Activated T-cell treated with anti-CD3 and anti-CD28 coated beads, Interleukin-2, amount 50 U/mL, for 48 hours (primary cell): Measurements from ENCODE around the gene SPON1.
A peak's percentile ranks its signal among the peaks of the same experiment; 100 is the strongest.

Experiments
- DNase-seq, 2 experiments: peaks; one replicate each; pipeline ENCODE4 v3.0.0-alpha.2; 2020

Gene SPON1

DNA sequence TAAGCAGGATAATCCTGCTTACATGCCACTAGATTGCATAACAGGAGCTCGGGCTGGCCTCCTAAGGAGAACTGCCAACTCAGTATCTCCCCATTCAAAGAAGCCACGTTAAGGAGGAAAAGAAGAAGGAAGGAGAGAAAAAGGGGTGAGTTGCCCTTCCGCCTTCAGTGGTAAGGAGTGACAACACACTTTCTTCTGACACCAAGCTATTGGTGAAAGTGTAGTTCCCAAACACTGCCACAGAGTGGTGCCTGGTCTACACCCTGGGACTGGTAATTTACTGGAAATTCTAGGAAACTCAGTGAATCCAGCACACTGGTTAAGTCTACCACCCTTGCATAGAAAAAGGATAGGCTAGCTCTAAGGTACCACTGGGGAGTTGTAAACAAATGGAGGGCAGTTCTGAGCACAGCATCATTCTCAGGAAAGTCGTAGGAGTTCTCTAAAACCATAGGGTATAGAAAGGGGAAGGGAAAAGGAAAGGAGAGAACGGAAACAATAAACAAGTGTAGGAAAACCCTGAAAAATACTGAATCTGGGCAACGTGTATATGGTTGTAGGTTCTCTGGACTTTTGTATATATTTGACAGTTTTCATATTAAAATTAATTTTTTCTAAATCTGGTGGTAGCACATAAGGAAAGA lies 338.3 kb downstream of the SPON1 start:
- DNase-seq = peak; percentile 58 to 60

DNA sequence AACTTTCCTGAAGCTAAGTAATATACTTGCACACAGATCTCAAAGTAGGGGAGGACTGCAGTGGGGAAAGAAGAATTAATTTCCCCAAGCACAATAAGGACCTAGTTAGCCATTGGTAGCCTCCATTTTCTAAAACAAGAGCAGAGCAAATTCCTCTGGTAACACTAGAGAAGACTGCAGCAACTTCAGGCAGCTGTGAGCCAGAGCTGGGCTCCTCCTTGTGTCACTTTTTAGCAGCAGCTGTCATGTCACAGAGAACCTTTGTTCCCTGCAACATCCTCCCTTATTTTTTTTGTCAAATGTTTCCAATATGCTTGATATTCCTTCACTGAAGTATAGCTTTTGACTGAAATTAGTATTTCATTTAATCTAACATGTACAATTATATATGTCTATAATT lies 342.1 kb downstream of the SPON1 start:
- no peak for DNase-seq

DNA sequence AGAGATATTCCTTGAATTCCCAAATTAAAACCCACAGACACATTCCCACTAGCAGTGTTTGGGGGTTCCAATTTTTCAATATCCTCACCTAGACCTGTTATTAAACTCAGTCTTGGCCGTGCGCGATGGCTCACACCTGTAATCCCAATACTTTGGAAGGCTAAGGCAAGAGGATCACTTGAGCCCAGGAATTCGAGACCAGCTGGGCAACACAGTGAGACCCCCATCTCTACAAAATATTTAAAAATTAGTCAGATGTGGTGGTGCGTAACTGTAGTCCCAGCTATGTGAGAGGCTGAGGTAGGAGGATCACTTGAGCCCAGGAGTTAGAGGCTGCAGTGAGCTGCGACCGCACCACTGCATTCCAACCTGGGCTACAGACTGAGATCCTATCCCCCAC lies 343.1 kb downstream of the SPON1 start:
- no peak for DNase-seq

DNA sequence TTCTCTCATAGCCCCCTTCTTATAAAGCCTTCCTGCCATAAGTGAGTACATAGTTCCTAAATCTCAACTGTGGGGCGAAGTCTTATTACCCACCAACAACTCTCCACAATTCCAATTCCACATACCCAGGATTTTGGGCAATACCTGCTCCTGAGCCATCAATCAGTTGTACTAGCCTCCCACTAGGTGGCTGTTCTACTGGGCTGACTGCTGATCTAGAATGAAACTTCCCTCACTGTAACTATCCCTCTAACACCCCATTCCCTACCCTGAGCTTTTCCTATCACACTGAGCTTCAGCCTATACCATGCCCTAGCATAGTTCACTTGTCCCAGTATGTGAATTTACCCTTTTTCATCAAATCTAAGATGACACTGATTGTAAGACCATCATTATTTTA lies 344.0 kb downstream of the SPON1 start:
- DNase-seq = no peak

GRCh38 chr11:14308114-14308896 lies 345.8 kb downstream of the SPON1 start:
- DNase-seq = no peak

DNA sequence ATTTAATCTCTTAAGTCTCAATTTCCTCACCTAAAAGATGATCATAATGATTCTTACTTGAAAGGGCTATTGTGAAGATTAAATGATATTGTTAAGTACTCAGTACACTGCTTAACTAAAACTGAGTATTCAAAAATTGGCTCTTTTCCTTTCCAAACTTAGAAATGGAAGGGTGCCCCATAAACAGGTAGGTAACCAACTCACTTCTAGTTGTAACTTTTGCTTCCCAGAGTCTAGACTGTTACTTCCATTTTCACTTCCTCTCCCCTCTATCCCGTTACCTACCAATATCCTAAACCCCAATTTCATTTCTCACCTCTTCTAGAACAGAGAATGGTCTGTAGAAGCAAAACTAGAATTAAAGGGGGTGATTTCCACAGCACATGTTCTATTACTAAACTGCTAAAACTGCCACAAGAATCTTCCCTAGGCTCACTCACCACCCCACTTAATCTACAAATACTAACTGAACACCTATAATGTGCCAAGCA lies 346.4 kb downstream of the SPON1 start:
- no peak for DNase-seq

GRCh38 chr11:14309425-14310192 lies 347.1 kb downstream of the SPON1 start:
- DNase-seq = no peak

GRCh38 chr11:14310679-14311078 lies 348.2 kb downstream of the SPON1 start:
- no peak for DNase-seq

- DNase-seq = no peak
These were observed 350.4 kb downstream of the SPON1 start for GRCh38 chr11:14312736-14313438.

- DNase-seq = no peak
These were observed 351.6 kb downstream of the SPON1 start for GRCh38 chr11:14314127-14314526.

DNA sequence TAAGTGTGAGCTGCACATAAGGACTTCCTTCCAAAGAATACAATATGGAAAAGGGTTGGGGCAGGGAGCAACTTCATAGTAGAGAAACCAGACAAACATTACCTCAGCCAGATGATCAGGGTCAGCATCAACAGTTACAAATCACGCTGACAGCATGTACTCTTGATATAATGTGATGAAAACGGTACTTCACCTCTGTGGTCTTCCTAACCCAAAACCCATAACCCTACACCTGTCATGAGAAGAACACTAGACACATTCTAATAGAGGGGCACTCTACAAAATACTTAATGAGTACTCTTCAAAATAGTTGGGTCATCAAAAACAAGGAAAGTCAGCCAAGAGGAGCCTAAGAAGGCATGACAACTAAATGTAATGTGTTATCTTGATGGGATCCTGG lies 352.6 kb downstream of the SPON1 start:
- no peak for DNase-seq
